ENCODE results near the gene PTPRJ. TPM values are rescaled to one million over a fixed set of nuclear protein-coding genes. Genes with fewer than 3 reads are reported as not detected.
A peak's percentile ranks its signal among the peaks of the same experiment; 100 is the strongest.

Gene PTPRJ
- polyA plus RNA-seq, 3 donors: 10.0 to 36.4 (median 14.6) TPM

DNA sequence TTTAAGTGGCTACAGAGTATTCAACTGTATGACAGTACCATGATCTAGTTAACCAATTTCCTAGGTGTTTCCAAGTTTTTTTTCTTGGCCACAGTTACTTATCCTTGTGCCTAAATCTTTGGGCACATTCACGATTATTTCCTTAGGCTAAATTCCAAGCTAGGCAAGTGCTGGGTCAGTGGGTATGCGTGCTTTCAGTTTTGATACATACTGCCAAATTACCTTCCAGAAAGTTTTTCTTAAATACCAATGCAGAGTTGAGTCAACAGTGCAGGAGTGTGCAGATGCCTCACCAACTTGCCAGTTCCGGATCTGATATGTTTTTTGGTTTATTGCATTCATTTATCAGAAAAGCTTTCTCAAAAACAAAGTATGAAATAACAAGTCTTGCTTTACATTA lies 168.4 kb downstream of the PTPRJ start:
- Histone ChIP-seq H3K9me3 (replicated peaks in 1 of 2; ENCODE audit: control insufficient read depth in 1 of 2, insufficient read depth in 1 of 2, low read length in 2 of 2) (peaks cover 13 to 26% of the 10 kb centered on the region in 2 donors), H4K20me1 (ENCODE audit: insufficient read depth, low read length) (peaks cover 44% of the 10 kb centered on the region), H3K4me2 (replicated peaks; ENCODE audit: extremely low read depth, low read length, poor library complexity, severe bottlenecking) (no peak overlapping the region), H3K27me3 (ENCODE audit: control insufficient read depth in 2 of 2, insufficient read depth in 2 of 2, low read length in 2 of 2) (no peaks in the 10 kb centered on the region), H3K27ac (ENCODE audit: low read depth in 1 of 2, low read length in 2 of 2) (no peak overlapping the region), H3K4me3 (replicated peaks in 1 of 3; ENCODE audit: low read depth in 2 of 3, low read length in 3 of 3) (no peak overlapping the region), H3K36me3 (replicated peaks in 1 of 2; ENCODE audit: control insufficient read depth in 1 of 2, insufficient read depth in 2 of 2, low read length in 2 of 2) (peaks cover 77 to 93% of the 10 kb centered on the region in 2 donors), H2AFZ (ENCODE audit: insufficient read depth, low read depth, low read length, poor library complexity, severe bottlenecking) (no peak overlapping the region), H3K9ac (ENCODE audit: insufficient read depth, low read length, poor library complexity, severe bottlenecking) (no peak overlapping the region), H3K79me2 (ENCODE audit: insufficient read depth, low read length) (no peaks in the 10 kb centered on the region), H3K4me1 (ENCODE audit: control insufficient read depth in 1 of 2, insufficient read depth in 2 of 2, low read length in 2 of 2) (no peaks in the 10 kb centered on the region)
- Mint-ChIP-seq H3K27me3 (ENCODE audit: low read depth in 3 of 3) (no peaks in the 10 kb centered on the region), H3K27ac (no peak overlapping the region), H3K36me3 (peaks cover 87 to 99% of the 10 kb centered on the region in 2 donors), H3K4me1 (no peaks in the 10 kb centered on the region), H3K9me3 (peaks cover 15 to 26% (median 21%) of the 10 kb centered on the region in 7 donors), H3K4me3 (no peak overlapping the region)
- DNase-seq: no peak
- no CpG with 5 or more reads among the region's 3 CpGs for WGBS (ENCODE audit: insufficient coverage)
- TF ChIP-seq, protein P1, sequence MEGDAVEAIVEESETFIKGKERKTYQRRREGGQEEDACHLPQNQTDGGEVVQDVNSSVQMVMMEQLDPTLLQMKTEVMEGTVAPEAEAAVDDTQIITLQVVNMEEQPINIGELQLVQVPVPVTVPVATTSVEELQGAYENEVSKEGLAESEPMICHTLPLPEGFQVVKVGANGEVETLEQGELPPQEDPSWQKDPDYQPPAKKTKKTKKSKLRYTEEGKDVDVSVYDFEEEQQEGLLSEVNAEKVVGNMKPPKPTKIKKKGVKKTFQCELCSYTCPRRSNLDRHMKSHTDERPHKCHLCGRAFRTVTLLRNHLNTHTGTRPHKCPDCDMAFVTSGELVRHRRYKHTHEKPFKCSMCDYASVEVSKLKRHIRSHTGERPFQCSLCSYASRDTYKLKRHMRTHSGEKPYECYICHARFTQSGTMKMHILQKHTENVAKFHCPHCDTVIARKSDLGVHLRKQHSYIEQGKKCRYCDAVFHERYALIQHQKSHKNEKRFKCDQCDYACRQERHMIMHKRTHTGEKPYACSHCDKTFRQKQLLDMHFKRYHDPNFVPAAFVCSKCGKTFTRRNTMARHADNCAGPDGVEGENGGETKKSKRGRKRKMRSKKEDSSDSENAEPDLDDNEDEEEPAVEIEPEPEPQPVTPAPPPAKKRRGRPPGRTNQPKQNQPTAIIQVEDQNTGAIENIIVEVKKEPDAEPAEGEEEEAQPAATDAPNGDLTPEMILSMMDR (IDR thresholded peaks at IDR 0.05): no peak
- intact Hi-C loops (cut with micrococcal nuclease): no loop called here

DNA sequence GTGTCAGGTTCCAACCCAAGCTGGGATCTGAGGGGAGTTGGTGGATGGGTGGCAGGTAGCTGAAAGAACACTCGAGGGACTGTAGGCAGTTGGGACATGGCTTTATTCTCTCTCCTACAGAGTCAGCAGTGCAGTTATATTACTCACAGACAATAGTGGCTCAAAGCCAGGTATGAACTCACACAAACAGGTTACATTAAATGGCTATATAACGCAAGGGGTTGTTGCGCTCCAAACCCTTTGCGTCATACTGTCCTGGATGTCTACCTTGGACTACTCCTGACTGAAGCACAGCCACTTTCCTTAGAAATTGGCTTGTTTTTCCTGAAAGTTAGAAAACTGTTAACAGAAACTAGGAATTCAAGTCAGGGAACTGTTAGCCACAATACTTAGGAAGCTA lies 169.9 kb downstream of the PTPRJ start:
- Histone ChIP-seq H3K4me1 (ENCODE audit: control insufficient read depth in 1 of 2, insufficient read depth in 2 of 2, low read length in 2 of 2) (no peaks in the 10 kb centered on the region), H3K36me3 (replicated peaks in 1 of 2; ENCODE audit: control insufficient read depth in 1 of 2, insufficient read depth in 2 of 2, low read length in 2 of 2) (peaks cover 77 to 93% of the 10 kb centered on the region in 2 donors), H3K79me2 (ENCODE audit: insufficient read depth, low read length) (no peaks in the 10 kb centered on the region), H3K27me3 (ENCODE audit: control insufficient read depth in 2 of 2, insufficient read depth in 2 of 2, low read length in 2 of 2) (no peaks in the 10 kb centered on the region), H2AFZ (ENCODE audit: insufficient read depth, low read depth, low read length, poor library complexity, severe bottlenecking) (no peak overlapping the region), H3K9me3 (replicated peaks in 1 of 2; ENCODE audit: control insufficient read depth in 1 of 2, insufficient read depth in 1 of 2, low read length in 2 of 2) (peaks cover 17 to 35% of the 10 kb centered on the region in 2 donors), H3K9ac (ENCODE audit: insufficient read depth, low read length, poor library complexity, severe bottlenecking) (no peak overlapping the region), H4K20me1 (ENCODE audit: insufficient read depth, low read length) (peaks cover 31% of the 10 kb centered on the region), H3K27ac (ENCODE audit: low read depth in 1 of 2, low read length in 2 of 2) (no peak overlapping the region), H3K4me2 (replicated peaks; ENCODE audit: extremely low read depth, low read length, poor library complexity, severe bottlenecking) (no peak overlapping the region), H3K4me3 (replicated peaks in 1 of 3; ENCODE audit: low read depth in 2 of 3, low read length in 3 of 3) (no peak overlapping the region)
- DNase-seq: no peak
- Mint-ChIP-seq H3K36me3 (peaks cover 86 to 99% of the 10 kb centered on the region in 2 donors), H3K4me1 (no peaks in the 10 kb centered on the region), H3K27ac (peak overlapping the region in 1 of 7 donors; percentile 74), H3K9me3 (peaks cover 19 to 37% (median 26%) of the 10 kb centered on the region in 7 donors), H3K4me3 (no peak overlapping the region), H3K27me3 (ENCODE audit: low read depth in 3 of 3) (no peaks in the 10 kb centered on the region)
- WGBS (ENCODE audit: insufficient coverage): no CpG with 5 or more reads among the region's 4 CpGs
- intact Hi-C loops (cut with micrococcal nuclease): no loop called here
- TF ChIP-seq, protein P1 (IDR thresholded peaks at IDR 0.05): no peak
